ENCODE data around the gene CD247. TPM values are rescaled to one million over a fixed set of nuclear protein-coding genes. Genes with fewer than 3 reads are reported as not detected.

Gene CD247
- total and polyA plus RNA-seq, 2 of the 13 experiments (the other 11 are each of a cell fraction or from before 2014, with no cell fraction given) = 0.20 TPM; not detected in 1

DNA sequence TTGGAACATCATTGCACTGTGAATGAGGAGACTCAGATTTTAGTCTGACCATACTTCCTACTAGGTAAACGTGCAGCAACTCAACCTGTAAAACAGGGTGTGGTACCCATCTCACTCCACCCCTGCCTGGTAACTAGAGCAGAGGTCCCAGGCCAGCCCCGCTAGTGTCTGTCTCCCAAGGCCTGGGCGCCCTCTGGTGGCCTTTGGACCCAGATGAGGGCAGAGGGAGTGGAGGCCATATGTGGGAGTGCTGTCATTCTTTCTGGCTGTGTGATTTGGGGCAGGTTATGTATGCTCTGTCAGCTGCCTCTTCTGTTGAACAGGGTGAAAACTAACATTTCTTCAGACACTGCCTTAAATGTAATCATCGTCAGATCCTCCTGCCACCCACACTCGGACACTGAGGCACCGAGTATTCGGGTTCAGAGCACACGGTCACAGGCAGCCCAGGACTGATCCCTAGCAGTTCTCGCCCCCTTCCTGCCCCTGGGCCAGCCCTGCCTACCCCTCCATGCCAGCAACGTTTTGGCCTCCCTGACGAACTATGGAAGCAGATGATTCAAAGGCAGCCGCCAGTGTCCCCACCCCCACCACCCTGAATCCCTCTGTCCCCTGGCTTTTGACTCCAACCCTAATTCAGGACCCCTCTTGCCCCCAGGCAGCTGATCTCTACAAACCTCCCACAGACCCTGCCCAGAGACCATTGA is 76.0 kb downstream of the CD247 start (continued):
- TF ChIP-seq, protein P1, sequence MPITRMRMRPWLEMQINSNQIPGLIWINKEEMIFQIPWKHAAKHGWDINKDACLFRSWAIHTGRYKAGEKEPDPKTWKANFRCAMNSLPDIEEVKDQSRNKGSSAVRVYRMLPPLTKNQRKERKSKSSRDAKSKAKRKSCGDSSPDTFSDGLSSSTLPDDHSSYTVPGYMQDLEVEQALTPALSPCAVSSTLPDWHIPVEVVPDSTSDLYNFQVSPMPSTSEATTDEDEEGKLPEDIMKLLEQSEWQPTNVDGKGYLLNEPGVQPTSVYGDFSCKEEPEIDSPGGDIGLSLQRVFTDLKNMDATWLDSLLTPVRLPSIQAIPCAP (CRISPR knock-in tag; IDR thresholded peaks at IDR 0.05; ENCODE audit: low read depth) = 0 out of 2 replicates have a peak, but pooled peaks have one; percentile 41
- TF ChIP-seq HMG20B (CRISPR knock-in tag; conservative IDR thresholded peaks at IDR 0.05) (no peak), ZNF737 (CRISPR knock-in tag; IDR thresholded peaks at IDR 0.05; ENCODE audit: borderline replicate concordance) (no peak), FOXK1 (CRISPR knock-in tag; IDR thresholded peaks at IDR 0.05; ENCODE audit: borderline replicate concordance, low read depth) (no peak), KDM4B (CRISPR knock-in tag; IDR thresholded peaks at IDR 0.05) (no peak), TP53 (CRISPR knock-in tag; conservative IDR thresholded peaks at IDR 0.05) (no peak)

DNA sequence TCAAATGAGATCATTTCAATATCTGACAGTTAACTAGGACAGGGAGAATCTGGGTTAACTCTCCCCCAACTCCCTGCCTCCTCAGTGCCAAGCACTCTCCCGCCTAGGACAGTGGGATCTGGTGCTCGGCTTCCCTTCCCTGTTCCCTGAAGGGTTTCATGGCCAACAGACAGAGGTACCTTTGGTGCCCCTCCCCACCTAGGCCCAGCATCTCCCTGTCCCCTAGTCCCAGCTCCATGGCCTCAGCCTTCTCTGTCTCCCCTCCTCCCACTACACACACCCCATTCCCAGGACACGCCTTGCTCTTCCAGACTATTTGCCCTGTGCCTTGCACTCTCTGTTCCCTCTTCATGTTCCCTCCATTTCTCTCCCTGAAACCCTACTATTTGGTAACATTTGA is 77.1 kb downstream of the CD247 start:
- intact Hi-C loops (cut with micrococcal nuclease; ENCODE audit: unreplicated experiment) (no loop called here), in situ Hi-C loops (cut with HindIII; ENCODE audit: extremely low pct_ligation_motif_present, low pct_unique_long_range_greater_than_20kb) (loop anchor here (5.0 to 10.0 kb wide), 2 partner anchors 374 to 556 kb away; no protein-coding TSS in a partner anchor)
- no peak overlapping the region for H3K4me2 ChIP-seq (ENCODE audit: low read depth, low read length)
- TF ChIP-seq, protein P2, sequence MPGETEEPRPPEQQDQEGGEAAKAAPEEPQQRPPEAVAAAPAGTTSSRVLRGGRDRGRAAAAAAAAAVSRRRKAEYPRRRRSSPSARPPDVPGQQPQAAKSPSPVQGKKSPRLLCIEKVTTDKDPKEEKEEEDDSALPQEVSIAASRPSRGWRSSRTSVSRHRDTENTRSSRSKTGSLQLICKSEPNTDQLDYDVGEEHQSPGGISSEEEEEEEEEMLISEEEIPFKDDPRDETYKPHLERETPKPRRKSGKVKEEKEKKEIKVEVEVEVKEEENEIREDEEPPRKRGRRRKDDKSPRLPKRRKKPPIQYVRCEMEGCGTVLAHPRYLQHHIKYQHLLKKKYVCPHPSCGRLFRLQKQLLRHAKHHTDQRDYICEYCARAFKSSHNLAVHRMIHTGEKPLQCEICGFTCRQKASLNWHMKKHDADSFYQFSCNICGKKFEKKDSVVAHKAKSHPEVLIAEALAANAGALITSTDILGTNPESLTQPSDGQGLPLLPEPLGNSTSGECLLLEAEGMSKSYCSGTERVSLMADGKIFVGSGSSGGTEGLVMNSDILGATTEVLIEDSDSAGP (CRISPR knock-in tag; IDR thresholded peaks at IDR 0.05; ENCODE audit: borderline replicate concordance) = no peak
- TF ChIP-seq FOSL1 (CRISPR knock-in tag; IDR thresholded peaks at IDR 0.05; ENCODE audit: borderline replicate concordance) = no peak
- no peak for TF ChIP-seq BHLHE40 (IDR thresholded peaks at IDR 0.05; ENCODE audit: low read length)
- TF ChIP-seq KDM5A (IDR thresholded peaks at IDR 0.05; ENCODE audit: borderline replicate concordance, low read length) = no peak
- no peak for TF ChIP-seq NR1H2 (CRISPR knock-in tag; IDR thresholded peaks at IDR 0.05; ENCODE audit: borderline replicate concordance, low read depth)
- no peak for TF ChIP-seq DNMT3B (CRISPR knock-in tag; conservative IDR thresholded peaks at IDR 0.05)
- no peak for TF ChIP-seq SATB2 (CRISPR knock-in tag; IDR thresholded peaks at IDR 0.05)
- TF ChIP-seq ZFP36 (IDR thresholded peaks at IDR 0.05; ENCODE audit: borderline replicate concordance, low read depth, low read length, partially characterized antibody) = no peak
- no peak for TF ChIP-seq CEBPB (IDR thresholded peaks at IDR 0.05; ENCODE audit: borderline replicate concordance, low read depth, low read length)
- no peak for TF ChIP-seq ZNF549 (CRISPR knock-in tag; IDR thresholded peaks at IDR 0.05)
- TF ChIP-seq, protein P3, sequence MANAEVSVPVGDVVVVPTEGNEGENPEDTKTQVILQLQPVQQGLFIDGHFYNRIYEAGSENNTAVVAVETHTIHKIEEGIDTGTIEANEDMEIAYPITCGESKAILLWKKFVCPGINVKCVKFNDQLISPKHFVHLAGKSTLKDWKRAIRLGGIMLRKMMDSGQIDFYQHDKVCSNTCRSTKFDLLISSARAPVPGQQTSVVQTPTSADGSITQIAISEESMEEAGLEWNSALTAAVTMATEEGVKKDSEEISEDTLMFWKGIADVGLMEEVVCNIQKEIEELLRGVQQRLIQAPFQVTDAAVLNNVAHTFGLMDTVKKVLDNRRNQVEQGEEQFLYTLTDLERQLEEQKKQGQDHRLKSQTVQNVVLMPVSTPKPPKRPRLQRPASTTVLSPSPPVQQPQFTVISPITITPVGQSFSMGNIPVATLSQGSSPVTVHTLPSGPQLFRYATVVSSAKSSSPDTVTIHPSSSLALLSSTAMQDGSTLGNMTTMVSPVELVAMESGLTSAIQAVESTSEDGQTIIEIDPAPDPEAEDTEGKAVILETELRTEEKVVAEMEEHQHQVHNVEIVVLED (CRISPR knock-in tag; IDR thresholded peaks at IDR 0.05; ENCODE audit: borderline replicate concordance) = no peak
- TF ChIP-seq, protein P4, sequence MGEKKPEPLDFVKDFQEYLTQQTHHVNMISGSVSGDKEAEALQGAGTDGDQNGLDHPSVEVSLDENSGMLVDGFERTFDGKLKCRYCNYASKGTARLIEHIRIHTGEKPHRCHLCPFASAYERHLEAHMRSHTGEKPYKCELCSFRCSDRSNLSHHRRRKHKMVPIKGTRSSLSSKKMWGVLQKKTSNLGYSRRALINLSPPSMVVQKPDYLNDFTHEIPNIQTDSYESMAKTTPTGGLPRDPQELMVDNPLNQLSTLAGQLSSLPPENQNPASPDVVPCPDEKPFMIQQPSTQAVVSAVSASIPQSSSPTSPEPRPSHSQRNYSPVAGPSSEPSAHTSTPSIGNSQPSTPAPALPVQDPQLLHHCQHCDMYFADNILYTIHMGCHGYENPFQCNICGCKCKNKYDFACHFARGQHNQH (CRISPR knock-in tag; IDR thresholded peaks at IDR 0.05) = no peak
- TF ChIP-seq GATAD2A (CRISPR knock-in tag; IDR thresholded peaks at IDR 0.05) = no peak

More for the DNA sequence above, 77.1 kb downstream of the CD247 start:
- no peak for FAIRE-seq
- Histone ChIP-seq H3K9ac (ENCODE audit: insufficient read depth, low read depth, low read length) (no peak overlapping the region), H2AFZ (ENCODE audit: low read length) (no peak overlapping the region), H3K4me1 (ENCODE audit: insufficient read depth, low read length) (peaks cover 20% of the 10 kb centered on the region), H4K20me1 (ENCODE audit: insufficient read depth, low read length) (no peaks in the 10 kb centered on the region), H3K79me2 (ENCODE audit: insufficient read depth, low read length) (no peaks in the 10 kb centered on the region), H3K4me3 (replicated peaks in 1 of 3; ENCODE audit: insufficient read depth in 1 of 3, low read depth in 2 of 3, low read length in 3 of 3) (no peak overlapping the region), H3K36me3 (replicated peaks in 1 of 2; ENCODE audit: control insufficient read depth in 1 of 2, insufficient read depth in 2 of 2, low read length in 2 of 2) (no peaks in the 10 kb centered on the region), H3K27me3 (ENCODE audit: control insufficient read depth in 1 of 2, insufficient read depth in 2 of 2, low read length in 2 of 2) (peaks cover 0 to 35% of the 10 kb centered on the region in 2 experiments; a peak in 2 of 5 replicates), H3K9me3 (ENCODE audit: low read length) (no peaks in the 10 kb centered on the region), H3K27ac (ENCODE audit: extremely low read length, insufficient read depth, low read length) (no peak overlapping the region)
- POLR2A ChIA-PET = no interaction called here
- no peak for DNase-seq (ENCODE audit: low spot score)
- CTCF ChIA-PET (ENCODE audit: low intra/inter-chr PET ratio, low total read pairs) = interaction anchor here (0.9 to 2.2 kb wide), 4 partner anchors 39 to 374 kb away, joined by 3 to 21 read pairs (median 15); no protein-coding TSS in a partner anchor
- no TSS peak for BruUV-seq (replicated peaks)
- ATAC-seq = no peak
- 84% methylated on average over 3 of the region's 3 CpGs for WGBS (ENCODE audit: low lambda C conversion rate)
